Measurements from ENCODE around the gene FAM177A1. TPM values are rescaled to one million over a fixed set of nuclear protein-coding genes. Genes with fewer than 3 reads are reported as not detected.
A peak's percentile ranks its signal among the peaks of the same experiment; 100 is the strongest.
"Not testable (repeated sequence)": the region's sequence is repeated elsewhere in the genome, so short reads cannot be mapped to it uniquely, and the experiment has no call there.

FAM177A1 gene
- total RNA-seq, 1 donor from 2014 or later, result 27.4 TPM

DNA sequence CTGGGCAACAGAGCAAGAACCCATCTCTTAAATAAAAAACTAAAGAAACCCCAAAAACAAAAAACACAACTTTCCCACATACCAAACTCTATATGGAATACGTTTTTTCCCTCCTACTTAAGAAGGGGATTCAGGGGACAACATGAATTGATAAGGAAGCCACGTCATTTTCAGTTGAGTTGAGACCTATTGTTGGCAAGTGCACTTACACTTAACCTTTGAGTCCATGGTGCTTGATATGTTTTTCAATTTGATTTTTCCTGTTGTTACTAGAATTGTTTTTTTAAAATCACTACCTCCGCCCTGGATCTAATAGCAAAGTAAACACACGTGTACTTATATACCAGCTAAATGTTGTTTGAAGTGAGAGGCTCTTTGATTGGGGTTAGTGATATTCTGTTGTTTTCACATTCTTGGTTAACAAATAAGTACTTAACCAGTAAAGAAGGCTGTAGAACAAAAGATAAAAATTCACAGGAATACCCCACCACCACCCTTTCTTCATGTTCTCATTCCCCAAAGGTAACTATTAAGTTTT is 2.0 kb downstream of the FAM177A1 start:
- no peak for DNase-seq (ENCODE audit: low read depth, low spot score)
- Mint-ChIP-seq H3K27ac (ENCODE audit: unreplicated experiment) (no peak overlapping the region), H3K4me3 (peak overlapping the region; percentile 96), H3K27me3 (ENCODE audit: low read depth) (no peaks in the 10 kb centered on the region), H3K4me1 (peaks cover 21% of the 10 kb centered on the region), H3K36me3 (ENCODE audit: low read depth) (no peaks in the 10 kb centered on the region), H3K9me3 (no peaks in the 10 kb centered on the region)
- TF ChIP-seq, protein P1, sequence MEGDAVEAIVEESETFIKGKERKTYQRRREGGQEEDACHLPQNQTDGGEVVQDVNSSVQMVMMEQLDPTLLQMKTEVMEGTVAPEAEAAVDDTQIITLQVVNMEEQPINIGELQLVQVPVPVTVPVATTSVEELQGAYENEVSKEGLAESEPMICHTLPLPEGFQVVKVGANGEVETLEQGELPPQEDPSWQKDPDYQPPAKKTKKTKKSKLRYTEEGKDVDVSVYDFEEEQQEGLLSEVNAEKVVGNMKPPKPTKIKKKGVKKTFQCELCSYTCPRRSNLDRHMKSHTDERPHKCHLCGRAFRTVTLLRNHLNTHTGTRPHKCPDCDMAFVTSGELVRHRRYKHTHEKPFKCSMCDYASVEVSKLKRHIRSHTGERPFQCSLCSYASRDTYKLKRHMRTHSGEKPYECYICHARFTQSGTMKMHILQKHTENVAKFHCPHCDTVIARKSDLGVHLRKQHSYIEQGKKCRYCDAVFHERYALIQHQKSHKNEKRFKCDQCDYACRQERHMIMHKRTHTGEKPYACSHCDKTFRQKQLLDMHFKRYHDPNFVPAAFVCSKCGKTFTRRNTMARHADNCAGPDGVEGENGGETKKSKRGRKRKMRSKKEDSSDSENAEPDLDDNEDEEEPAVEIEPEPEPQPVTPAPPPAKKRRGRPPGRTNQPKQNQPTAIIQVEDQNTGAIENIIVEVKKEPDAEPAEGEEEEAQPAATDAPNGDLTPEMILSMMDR (conservative IDR thresholded peaks at IDR 0.05), result no peak

DNA sequence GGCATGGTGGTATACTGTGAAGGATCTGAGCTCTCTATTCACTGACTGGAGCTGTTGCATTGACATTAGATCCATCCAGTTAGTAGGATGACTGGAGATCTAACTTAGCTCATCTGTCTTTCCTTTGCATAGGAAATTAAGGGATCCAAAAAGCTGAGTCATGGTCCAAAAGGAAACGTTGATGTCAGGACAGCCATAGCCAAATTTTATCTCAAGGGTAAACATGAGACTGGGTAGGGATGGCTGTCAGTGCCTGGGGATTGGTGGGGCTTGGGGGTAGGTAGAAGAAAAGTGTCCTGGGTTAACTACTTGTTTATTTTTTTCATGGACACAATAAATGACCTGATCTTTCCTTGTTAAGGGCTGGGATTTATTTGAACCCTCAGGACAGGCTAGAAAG is 4.6 kb downstream of the FAM177A1 start:
- Mint-ChIP-seq H3K9me3 (no peaks in the 10 kb centered on the region), H3K27ac (ENCODE audit: unreplicated experiment) (no peak overlapping the region), H3K4me1 (peaks cover 11% of the 10 kb centered on the region), H3K36me3 (ENCODE audit: low read depth) (no peaks in the 10 kb centered on the region), H3K27me3 (ENCODE audit: low read depth) (no peaks in the 10 kb centered on the region), H3K4me3 (no peak overlapping the region)
- no peak for DNase-seq (ENCODE audit: low read depth, low spot score)
- TF ChIP-seq, protein P1 (conservative IDR thresholded peaks at IDR 0.05), result no peak

DNA sequence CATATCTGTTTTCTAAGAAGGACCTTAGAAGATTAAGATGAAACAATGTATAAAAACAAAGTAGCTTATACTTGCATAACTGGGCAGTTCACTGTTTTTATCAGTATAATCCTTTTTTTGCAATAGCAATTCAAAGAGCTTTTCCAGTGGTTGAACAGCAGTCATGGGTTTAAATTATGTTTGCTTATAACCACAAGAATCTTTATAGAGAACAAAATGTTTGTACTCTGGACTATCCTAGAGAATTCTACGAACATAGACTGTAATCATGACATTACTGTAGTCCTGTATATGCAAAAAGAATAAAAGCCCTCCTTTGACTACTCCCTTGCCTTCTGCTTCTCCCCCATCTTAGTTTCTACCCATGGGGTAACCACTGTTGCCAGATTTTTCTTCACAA is 5.7 kb downstream of the FAM177A1 start:
- no peak for DNase-seq (ENCODE audit: low read depth, low spot score)
- Mint-ChIP-seq H3K27me3 (ENCODE audit: low read depth) (no peaks in the 10 kb centered on the region), H3K4me3 (no peak overlapping the region), H3K27ac (ENCODE audit: unreplicated experiment) (no peak overlapping the region), H3K36me3 (ENCODE audit: low read depth) (no peaks in the 10 kb centered on the region), H3K4me1 (peaks cover 8% of the 10 kb centered on the region), H3K9me3 (no peaks in the 10 kb centered on the region)
- TF ChIP-seq, protein P1 (conservative IDR thresholded peaks at IDR 0.05), result no peak

DNA sequence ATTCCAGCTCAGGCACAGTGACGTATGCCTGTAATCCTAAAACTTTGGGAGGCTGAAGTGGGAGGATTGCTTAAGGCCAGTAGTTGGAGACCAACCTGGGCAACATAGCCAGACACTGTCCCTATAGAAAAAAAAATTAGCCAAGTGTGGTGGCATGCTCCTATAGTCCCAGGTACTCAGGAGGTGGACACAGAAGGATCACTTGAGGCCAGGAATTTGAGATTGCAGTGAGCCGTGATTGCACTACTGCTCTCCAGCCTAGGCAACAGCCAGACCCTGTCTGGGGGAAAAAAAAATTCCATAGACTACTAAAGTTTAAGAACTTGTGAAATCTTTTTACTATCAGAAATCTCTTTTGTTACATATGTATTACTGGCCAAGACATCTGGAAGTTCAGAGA is 6.6 kb downstream of the FAM177A1 start:
- Mint-ChIP-seq H3K27ac (ENCODE audit: unreplicated experiment) (no peak overlapping the region), H3K4me3 (no peak overlapping the region), H3K9me3 (no peaks in the 10 kb centered on the region), H3K27me3 (ENCODE audit: low read depth) (no peaks in the 10 kb centered on the region), H3K36me3 (ENCODE audit: low read depth) (no peaks in the 10 kb centered on the region), H3K4me1 (peaks cover 7% of the 10 kb centered on the region)
- no peak for DNase-seq (ENCODE audit: low read depth, low spot score)
- TF ChIP-seq, protein P1 (conservative IDR thresholded peaks at IDR 0.05), result no peak

DNA sequence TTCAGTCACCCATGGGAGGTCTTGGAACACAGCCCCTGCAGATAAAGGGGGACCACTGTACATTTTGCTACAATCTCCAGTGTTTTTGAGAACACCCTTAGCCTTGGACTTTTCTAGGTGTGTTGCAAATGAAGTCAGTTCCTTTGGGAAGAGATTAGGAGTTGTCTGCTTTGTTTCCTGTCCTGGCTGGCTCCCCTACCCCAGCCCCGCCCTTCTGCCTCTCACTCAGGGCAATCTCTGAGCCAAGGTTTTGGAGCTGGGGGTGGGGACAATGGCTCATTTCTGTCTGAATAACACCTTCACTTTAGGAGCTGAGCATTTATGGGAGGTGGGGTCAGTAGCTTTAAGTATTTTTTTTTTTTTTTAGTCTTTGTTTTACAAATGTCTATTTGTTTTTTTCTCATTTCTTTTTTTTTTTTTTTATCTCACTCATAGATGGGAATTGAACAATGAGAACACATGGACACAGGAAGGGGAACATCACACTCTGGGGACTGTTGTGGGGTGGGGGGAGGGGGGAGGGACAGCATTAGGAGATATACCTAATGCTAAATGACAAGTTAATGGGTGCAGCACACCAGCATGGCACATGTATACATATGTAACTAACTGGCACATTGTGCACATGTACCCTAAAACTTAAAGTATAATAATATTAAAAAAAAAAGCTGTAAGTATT is 15.2 kb downstream of the FAM177A1 start:
- H3K27ac Mint-ChIP-seq (ENCODE audit: unreplicated experiment), result peak overlapping the region; percentile 12
- H3K27me3 Mint-ChIP-seq (ENCODE audit: low read depth); H3K4me1 Mint-ChIP-seq; DNase-seq (ENCODE audit: low read depth, low spot score); H3K4me3 Mint-ChIP-seq; H3K9me3 Mint-ChIP-seq; H3K36me3 Mint-ChIP-seq (ENCODE audit: low read depth): not testable (repeated sequence)

DNA sequence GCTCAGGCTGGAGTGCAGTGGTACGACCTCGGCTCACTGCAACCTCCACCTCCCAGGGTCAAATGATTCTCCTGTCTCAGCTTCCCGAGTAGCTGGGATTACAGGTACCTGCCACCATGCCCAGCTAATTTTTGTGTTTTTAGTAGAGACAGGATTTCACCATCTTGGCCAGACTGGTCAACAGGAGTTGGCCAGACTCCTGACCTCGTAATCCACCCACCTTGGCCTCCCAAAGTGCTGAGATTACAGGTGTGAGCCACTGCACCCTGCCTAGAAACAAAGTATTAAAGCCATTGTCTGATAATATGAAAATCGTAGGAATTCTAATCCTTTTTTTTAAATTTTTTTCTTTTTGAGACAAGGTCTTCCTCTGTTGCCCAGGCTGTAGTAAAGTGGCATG is 19.7 kb downstream of the FAM177A1 start:
- not testable (repeated sequence) for H3K27me3 Mint-ChIP-seq (ENCODE audit: low read depth); H3K9me3 Mint-ChIP-seq; H3K27ac Mint-ChIP-seq (ENCODE audit: unreplicated experiment); H3K4me1 Mint-ChIP-seq; DNase-seq (ENCODE audit: low read depth, low spot score); H3K4me3 Mint-ChIP-seq
- peaks cover 13% of the 10 kb centered on the region for H3K36me3 Mint-ChIP-seq (ENCODE audit: low read depth)

All from neural crest cell (in vitro differentiated cells).